NCI-H1092 treated with DMSO at 0.1 percent for 48 hours (cell line): ENCODE data around the gene ZBTB7B.
A peak's percentile ranks its signal among the peaks of the same experiment; 100 is the strongest.
"Not testable (repeated sequence)": the region's sequence is repeated elsewhere in the genome, so short reads cannot be mapped to it uniquely, and the experiment has no call there.

Experiments
- DNase-seq: peaks from one replicate; lab custom pipeline; 2025; lab: John Stamatoyannopoulos, UW

ZBTB7B gene

GRCh38 chr1:154968731-154969130, 33.9 kb upstream of the ZBTB7B start:
- no peak for DNase-seq

GRCh38 chr1:154969246-154969645, 33.4 kb upstream of the ZBTB7B start:
- DNase-seq = no peak

- no peak for DNase-seq
Measured at GRCh38 chr1:154969860-154970452, 32.6 kb upstream of the ZBTB7B start.

- no peak for DNase-seq
Measured at GRCh38 chr1:154970631-154971340, 31.8 kb upstream of the ZBTB7B start, which contains the start of gene SHC1. Gene SHC1, minus strand, starts transcription at chr1:154970747. Its CDS starts 221 bp downstream, at chr1:154970526.

GRCh38 chr1:154971341-154971998, 31.1 kb upstream of the ZBTB7B start:
- no peak for DNase-seq

- no peak for DNase-seq
Measured at GRCh38 chr1:154972213-154972516, 30.4 kb upstream of the ZBTB7B start.

GRCh38 chr1:154972517-154973343, 29.9 kb upstream of the ZBTB7B start:
- no peak for DNase-seq

GRCh38 chr1:154973344-154974101, 29.1 kb upstream of the ZBTB7B start:
- peak; percentile 92 for DNase-seq

GRCh38 chr1:154974102-154974807, 28.3 kb upstream of the ZBTB7B start, which contains the start of gene CKS1B:
Gene CKS1B, plus strand, starts transcription at chr1:154974681. Its CDS starts 65 bp downstream, at chr1:154974746.
- peak; percentile 100 for DNase-seq

GRCh38 chr1:154974808-154975408, 27.7 kb upstream of the ZBTB7B start:
- DNase-seq = peak; percentile 99

GRCh38 chr1:154975409-154976059, 27.1 kb upstream of the ZBTB7B start:
- peak; percentile 54 for DNase-seq

GRCh38 chr1:154977762-154978161, 24.8 kb upstream of the ZBTB7B start:
- not testable (repeated sequence) for DNase-seq

- no peak for DNase-seq
Measured at GRCh38 chr1:154978360-154978759, 24.2 kb upstream of the ZBTB7B start.

- DNase-seq = peak; percentile 58
Measured at GRCh38 chr1:154982341-154982740, 20.3 kb upstream of the ZBTB7B start.

- DNase-seq = peak; percentile 100
Measured at GRCh38 chr1:154982897-154983648, 19.5 kb upstream of the ZBTB7B start, which contains the start of gene FLAD1. Gene FLAD1, plus strand, starts transcription at chr1:154983344. Its CDS starts 351 bp downstream, at chr1:154983695.

- DNase-seq = no peak
Measured at GRCh38 chr1:154983776-154984466, 18.7 kb upstream of the ZBTB7B start.

GRCh38 chr1:154986736-154987135, 15.9 kb upstream of the ZBTB7B start:
- DNase-seq = not testable (repeated sequence)

GRCh38 chr1:154987326-154987725, 15.3 kb upstream of the ZBTB7B start:
- DNase-seq = no peak
